SK-N-SH treated with all-trans-retinoic acid at 6 μM for 48 hours (cell line): ENCODE data around the gene KIF13A.

Source experiments
- ATAC-seq: fragments of 200-7000 bp; cut with Tn5 transposase; 3 replicates; pipeline ENCODE4 v1.9.1; 2020; ENCODE audit warnings: mild to moderate bottlenecking, moderate library complexity
- ARNTL ChIP-seq: fragments of 450-650 bp; formaldehyde crosslinking; IDR thresholded peaks from 2 replicates; pipeline ENCODE4 v1.5.0; 2020; ENCODE audit warnings: low read depth, mild to moderate bottlenecking, moderate library complexity, borderline replicate concordance
- BACH2 ChIP-seq: fragments of 250-450 bp; sonication (Bioruptor Pico); IDR thresholded peaks from 2 replicates; pipeline ENCODE4 v1.9.0; 2021; ENCODE audit warnings: mild to moderate bottlenecking, borderline replicate concordance
- ESRRG ChIP-seq: fragments of 250-450 bp; sonication (Bioruptor Pico); IDR thresholded peaks from 2 replicates; pipeline ENCODE4 v1.6.1; 2021; ENCODE audit warnings: mild to moderate bottlenecking
- GLIS3 ChIP-seq: fragments of 250-450 bp; sonication (Bioruptor Pico); IDR thresholded peaks from 2 replicates; pipeline ENCODE4 v1.5.0; 2020; ENCODE audit warnings: mild to moderate bottlenecking, moderate library complexity
- ISL1 ChIP-seq: fragments of 250-450 bp; sonication (Bioruptor Pico); IDR thresholded peaks from 2 replicates; pipeline ENCODE4 v2.1.2; 2022; ENCODE audit warnings: mild to moderate bottlenecking, moderate library complexity
- OSR1 ChIP-seq: fragments of 250-450 bp; sonication (Bioruptor Pico); IDR thresholded peaks from 2 replicates; pipeline ENCODE4 v1.8.0; 2022; ENCODE audit warnings: moderate library complexity, mild to moderate bottlenecking, inconsistent platforms
- RARB ChIP-seq: fragments of 250-450 bp; sonication (Bioruptor Pico); IDR thresholded peaks from 2 replicates; pipeline ENCODE4 v1.8.0; 2021; ENCODE audit warnings: mild to moderate bottlenecking, moderate library complexity
- TCF4 ChIP-seq: fragments of 250-450 bp; sonication (Bioruptor Pico); IDR thresholded peaks from 2 replicates; pipeline ENCODE4 v1.8.0; 2021; ENCODE audit warnings: mild to moderate bottlenecking, moderate library complexity, borderline replicate concordance
- TOX ChIP-seq: fragments of 250-450 bp; sonication (Bioruptor Pico); IDR thresholded peaks from 2 replicates; pipeline ENCODE4 v1.8.0; 2021; ENCODE audit warnings: mild to moderate bottlenecking, moderate library complexity, borderline replicate concordance
- ZC3H10 ChIP-seq: fragments of 250-450 bp; sonication (Bioruptor Pico); IDR thresholded peaks from 2 replicates; pipeline ENCODE4 v1.5.1; 2021; ENCODE audit warnings: mild to moderate bottlenecking, moderate library complexity
- ZFP3 ChIP-seq: fragments of 250-450 bp; sonication (Bioruptor Pico); IDR thresholded peaks from 2 replicates; pipeline ENCODE4 v1.5.0; 2020; ENCODE audit warnings: mild to moderate bottlenecking, moderate library complexity
- ZFP30 ChIP-seq: fragments of 450-650 bp; formaldehyde crosslinking; IDR thresholded peaks from 2 replicates; pipeline ENCODE4 v1.5.0; 2022; ENCODE audit warnings: mild to moderate bottlenecking, moderate library complexity
- ZNF565 ChIP-seq: fragments of 450-650 bp; formaldehyde crosslinking; conservative IDR thresholded peaks from 2 replicates; pipeline ENCODE4 v1.5.0; 2020; ENCODE audit warnings: low read depth, mild to moderate bottlenecking, moderate library complexity
- ZNF70 ChIP-seq: fragments of 450-650 bp; formaldehyde crosslinking; IDR thresholded peaks from 2 replicates; pipeline ENCODE4 v1.5.0; 2020; ENCODE audit warnings: mild to moderate bottlenecking, moderate library complexity
- ZNF8 ChIP-seq: fragments of 450-650 bp; formaldehyde crosslinking; IDR thresholded peaks from 2 replicates; pipeline ENCODE4 v1.5.0; 2020; ENCODE audit warnings: mild to moderate bottlenecking, moderate library complexity
- TF ChIP-seq, protein P1 (sequence below): fragments of 250-450 bp; sonication (Bioruptor Pico); IDR thresholded peaks from 2 replicates; pipeline ENCODE4 v1.5.1; 2021; ENCODE audit warnings: mild to moderate bottlenecking, moderate library complexity
- TF ChIP-seq, protein P2 (sequence below): fragments of 250-450 bp; sonication (Bioruptor Pico); IDR thresholded peaks from 2 replicates; pipeline ENCODE4 v1.5.1; 2020; ENCODE audit warnings: low read depth, mild to moderate bottlenecking, moderate library complexity
- TF ChIP-seq, protein P3 (sequence below): fragments of 250-450 bp; sonication (Bioruptor Pico); IDR thresholded peaks from 2 replicates; pipeline ENCODE4 v1.8.0; 2021; ENCODE audit warnings: low read depth, mild to moderate bottlenecking, moderate library complexity, borderline replicate concordance

Gene KIF13A

DNA sequence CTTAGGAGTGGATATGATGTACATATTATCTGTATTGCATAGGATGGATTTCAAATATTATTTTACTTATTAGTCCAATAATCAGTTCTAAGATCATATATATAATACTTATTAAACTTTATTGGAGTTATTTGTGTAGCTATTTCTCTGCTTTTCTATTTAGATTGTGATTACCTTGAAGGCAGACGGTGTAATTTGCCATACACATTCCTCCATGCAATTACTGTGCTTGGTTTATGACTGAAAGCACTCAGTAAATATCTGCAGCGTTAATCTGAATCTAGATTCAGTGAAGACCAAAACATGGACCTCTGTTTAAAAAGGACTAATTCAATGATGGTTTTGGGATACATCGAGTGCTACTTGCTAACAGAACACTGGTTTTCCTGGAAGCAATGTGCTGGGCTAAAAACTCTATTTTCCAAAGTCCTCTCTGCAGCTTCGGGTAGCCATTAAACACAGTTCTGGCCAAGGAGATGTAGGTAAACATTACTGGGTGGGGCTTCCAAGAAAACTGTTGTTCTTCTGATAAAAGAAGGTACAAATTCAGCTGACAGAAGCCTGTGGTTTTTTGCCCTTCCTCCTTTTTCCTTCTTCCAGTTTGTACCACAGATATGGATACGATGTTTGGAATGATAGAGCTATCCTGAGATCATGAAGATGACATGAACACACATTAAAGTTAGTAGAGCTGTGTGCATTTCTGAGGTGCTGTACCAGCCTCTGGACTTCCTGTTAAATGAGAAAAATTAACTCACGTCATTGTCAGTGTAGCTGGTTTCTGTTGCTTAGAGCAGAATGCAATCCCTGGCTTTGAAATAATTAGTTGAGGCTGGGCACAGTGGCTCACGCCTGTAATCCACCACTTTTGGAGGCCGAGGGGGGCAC, 144.3 kb downstream of the KIF13A start (continued):
- TF ChIP-seq, protein P1, sequence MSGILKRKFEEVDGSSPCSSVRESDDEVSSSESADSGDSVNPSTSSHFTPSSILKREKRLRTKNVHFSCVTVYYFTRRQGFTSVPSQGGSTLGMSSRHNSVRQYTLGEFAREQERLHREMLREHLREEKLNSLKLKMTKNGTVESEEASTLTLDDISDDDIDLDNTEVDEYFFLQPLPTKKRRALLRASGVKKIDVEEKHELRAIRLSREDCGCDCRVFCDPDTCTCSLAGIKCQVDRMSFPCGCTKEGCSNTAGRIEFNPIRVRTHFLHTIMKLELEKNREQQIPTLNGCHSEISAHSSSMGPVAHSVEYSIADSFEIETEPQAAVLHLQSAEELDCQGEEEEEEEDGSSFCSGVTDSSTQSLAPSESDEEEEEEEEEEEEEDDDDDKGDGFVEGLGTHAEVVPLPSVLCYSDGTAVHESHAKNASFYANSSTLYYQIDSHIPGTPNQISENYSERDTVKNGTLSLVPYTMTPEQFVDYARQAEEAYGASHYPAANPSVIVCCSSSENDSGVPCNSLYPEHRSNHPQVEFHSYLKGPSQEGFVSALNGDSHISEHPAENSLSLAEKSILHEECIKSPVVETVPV (CRISPR knock-in tag), result no peak
- TF ChIP-seq ESRRG (CRISPR knock-in tag) (no peak), TOX (CRISPR knock-in tag) (no peak), OSR1 (no peak), ZNF70 (CRISPR knock-in tag) (no peak), ZFP3 (CRISPR knock-in tag) (no peak)
- TF ChIP-seq, protein P2, sequence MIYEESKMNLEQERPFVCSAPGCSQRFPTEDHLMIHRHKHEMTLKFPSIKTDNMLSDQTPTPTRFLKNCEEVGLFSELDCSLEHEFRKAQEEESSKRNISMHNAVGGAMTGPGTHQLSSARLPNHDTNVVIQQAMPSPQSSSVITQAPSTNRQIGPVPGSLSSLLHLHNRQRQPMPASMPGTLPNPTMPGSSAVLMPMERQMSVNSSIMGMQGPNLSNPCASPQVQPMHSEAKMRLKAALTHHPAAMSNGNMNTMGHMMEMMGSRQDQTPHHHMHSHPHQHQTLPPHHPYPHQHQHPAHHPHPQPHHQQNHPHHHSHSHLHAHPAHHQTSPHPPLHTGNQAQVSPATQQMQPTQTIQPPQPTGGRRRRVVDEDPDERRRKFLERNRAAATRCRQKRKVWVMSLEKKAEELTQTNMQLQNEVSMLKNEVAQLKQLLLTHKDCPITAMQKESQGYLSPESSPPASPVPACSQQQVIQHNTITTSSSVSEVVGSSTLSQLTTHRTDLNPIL (CRISPR knock-in tag), result no peak
- TF ChIP-seq, all 23 proteins: peak for 0

DNA sequence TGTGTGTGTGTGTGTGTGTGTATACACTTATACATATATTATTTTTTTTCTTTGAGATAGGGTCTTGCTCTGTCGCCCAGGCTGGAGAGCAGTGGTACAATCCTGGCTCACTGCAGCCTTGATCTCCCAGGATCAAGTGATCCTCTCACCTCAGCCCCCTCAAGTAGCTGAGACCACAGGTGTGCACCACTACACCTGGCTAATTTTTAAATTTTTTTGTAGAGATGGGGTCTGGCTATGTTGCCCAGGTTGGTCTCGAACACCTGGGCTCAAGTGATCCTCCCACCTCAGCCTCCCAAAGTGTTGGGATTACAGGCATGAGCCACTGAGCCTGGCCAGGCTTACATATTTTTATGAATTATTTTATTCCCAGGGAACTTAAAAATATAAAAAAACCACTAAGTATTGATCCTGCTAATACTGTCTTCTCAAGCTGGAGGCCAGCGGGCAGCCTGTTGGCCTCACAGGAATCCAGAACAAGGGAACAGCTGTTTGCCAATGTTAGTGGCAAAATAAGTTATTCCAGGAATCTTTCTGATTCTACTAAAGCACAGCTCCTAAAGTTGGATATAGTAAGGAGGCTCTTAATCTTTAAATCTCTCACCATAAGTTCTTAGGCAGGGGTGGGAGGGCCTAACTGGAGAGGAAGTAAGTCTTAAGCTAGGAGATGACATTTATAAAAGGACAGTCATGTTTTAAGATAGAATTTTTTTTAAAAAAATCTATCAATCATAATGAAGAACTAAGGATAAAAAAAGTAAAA, 145.2 kb downstream of the KIF13A start:
- ATAC-seq, result no peak
- TF ChIP-seq ISL1 (CRISPR knock-in tag) (no peak), ARNTL (no peak)
- TF ChIP-seq, protein P3, sequence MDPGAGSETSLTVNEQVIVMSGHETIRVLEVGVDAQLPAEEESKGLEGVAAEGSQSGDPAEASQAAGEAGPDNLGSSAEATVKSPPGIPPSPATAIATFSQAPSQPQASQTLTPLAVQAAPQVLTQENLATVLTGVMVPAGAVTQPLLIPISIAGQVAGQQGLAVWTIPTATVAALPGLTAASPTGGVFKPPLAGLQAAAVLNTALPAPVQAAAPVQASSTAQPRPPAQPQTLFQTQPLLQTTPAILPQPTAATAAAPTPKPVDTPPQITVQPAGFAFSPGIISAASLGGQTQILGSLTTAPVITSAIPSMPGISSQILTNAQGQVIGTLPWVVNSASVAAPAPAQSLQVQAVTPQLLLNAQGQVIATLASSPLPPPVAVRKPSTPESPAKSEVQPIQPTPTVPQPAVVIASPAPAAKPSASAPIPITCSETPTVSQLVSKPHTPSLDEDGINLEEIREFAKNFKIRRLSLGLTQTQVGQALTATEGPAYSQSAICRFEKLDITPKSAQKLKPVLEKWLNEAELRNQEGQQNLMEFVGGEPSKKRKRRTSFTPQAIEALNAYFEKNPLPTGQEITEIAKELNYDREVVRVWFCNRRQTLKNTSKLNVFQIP (CRISPR knock-in tag), result no peak

DNA sequence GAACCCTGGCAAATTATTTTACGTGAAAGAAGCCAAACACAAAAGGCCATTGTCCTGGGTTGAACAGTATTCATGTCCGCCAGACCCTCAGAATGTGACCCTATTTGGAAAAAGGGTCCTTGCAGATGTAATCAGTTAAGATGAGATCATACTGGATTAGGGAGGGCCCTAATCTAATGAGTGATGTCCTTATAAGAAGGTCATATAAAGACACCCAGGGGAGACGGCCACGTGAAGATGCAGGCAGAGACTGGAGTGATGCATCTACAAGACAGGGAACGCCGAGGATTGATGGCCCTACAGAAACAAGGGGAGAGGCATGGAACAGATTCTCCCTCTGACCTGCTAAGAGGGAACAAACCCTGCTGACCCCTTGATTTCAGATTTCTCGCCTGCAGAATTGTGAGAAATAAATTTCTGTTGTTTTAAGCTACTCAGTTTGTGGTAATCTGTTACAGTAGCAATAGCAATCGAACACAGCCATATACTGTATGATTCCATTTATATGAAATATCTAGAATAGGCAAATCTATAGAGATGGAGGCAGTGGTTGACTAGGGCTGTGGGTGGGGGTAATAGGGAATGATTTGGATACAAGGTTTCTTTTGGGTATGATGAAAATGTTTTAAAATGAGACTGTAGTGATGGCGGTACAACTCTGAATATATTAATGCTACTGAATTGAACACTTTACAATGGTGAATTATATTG, 147.8 kb downstream of the KIF13A start:
- TF ChIP-seq, protein P1 (CRISPR knock-in tag), result no peak
- TF ChIP-seq ZC3H10 (CRISPR knock-in tag) (no peak), BACH2 (CRISPR knock-in tag) (no peak), TOX (CRISPR knock-in tag) (no peak), GLIS3 (no peak)
- TF ChIP-seq, protein P3 (CRISPR knock-in tag), result no peak

DNA sequence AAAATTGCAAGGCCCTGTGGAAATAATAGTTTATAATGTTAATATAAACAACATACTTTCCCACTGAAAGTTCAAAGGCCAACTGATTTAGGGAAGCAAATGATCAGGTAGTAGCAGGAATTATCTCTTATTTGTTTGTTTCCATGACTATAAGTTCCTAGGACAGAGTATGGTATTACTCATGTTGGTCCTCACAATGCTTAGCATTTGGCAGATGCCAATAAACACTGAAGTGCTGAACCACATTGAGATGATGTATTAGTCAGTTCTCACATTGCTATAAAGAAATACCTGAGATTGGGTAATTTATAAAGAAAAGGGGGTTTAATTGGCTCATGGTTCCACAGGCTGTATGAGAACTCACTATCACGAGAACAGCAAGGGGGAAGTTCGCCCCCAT, 151.1 kb downstream of the KIF13A start:
- no peak for ATAC-seq
- TF ChIP-seq TCF4 (no peak), BACH2 (CRISPR knock-in tag) (no peak), OSR1 (no peak), ZNF8 (CRISPR knock-in tag) (no peak), RARB (CRISPR knock-in tag) (no peak), ZFP30 (no peak), ARNTL (no peak), ZC3H10 (CRISPR knock-in tag) (no peak), ZNF70 (CRISPR knock-in tag) (no peak), ISL1 (CRISPR knock-in tag) (no peak), ZNF565 (no peak), TOX (CRISPR knock-in tag) (no peak)
- TF ChIP-seq, protein P1 (CRISPR knock-in tag), result no peak
- TF ChIP-seq, protein P3 (CRISPR knock-in tag), result no peak
- TF ChIP-seq, protein P2 (CRISPR knock-in tag), result no peak

More for the DNA sequence above, 147.8 kb downstream of the KIF13A start:
- no peak for ATAC-seq
